ENCODE data around the gene SLC24A3.

SLC24A3 gene

DNA sequence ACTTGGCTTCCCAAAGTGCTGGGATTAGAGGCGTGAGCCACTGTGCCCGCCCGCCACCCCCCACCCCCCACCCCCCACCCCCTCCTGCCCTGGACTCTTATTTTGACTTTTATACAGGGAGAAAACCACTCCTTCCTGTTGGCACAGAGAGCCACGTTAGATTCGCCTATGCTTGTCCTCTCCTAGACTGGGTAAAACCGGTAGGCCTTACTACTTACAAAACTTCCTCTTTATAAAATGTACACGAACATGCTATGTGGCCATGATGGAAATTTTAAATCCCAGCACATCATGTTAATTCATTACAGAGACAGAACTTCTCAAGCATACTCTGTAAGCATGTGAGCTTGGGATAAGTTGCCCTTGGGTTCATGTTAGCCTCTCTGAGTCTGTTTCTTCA lies 124.2 kb downstream of the SLC24A3 start:
- in situ Hi-C loops (cut with MboI; ENCODE audit: low sequenced_read_pairs): no loop called here

DNA sequence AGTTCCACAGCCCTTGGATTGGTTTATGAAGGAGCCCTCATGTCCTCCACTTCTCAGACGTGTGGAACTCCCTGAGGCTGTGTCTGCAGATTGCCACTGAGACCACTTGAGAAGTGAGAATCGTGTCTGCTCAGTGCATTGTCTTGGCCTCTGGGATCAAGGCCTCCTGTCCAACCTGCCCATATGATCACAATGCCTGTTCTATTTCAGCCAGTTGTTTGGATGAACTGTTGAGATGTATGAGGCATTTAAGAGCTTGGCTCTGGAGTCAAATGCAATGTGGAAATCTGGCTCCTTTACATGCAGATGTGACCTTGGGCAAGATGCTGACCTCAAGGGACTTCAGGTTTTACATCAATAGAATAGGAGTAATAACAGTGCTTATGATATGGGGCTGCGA lies 125.9 kb downstream of the SLC24A3 start:
- in situ Hi-C loops (cut with MboI; ENCODE audit: low sequenced_read_pairs): no loop called here

DNA sequence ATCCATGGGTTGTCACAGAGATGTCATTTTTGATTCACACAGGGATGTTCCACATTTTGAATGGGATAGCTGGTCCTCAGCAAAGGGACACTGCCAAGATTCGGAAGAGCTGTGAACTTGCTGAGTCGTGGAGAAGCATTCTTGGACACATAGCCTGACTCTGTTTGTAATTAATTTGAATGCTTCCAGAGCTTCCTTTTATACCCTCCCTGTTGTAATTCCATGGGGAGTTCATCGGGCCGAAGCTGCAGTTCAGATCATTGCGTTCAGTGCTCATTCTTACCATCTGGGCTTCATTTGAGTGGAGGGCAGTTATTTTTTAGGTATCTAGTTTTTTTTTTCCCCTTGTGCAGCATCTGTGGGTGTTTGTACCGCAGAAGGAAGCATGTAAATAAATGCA lies 126.5 kb downstream of the SLC24A3 start:
- in situ Hi-C loops (cut with MboI; ENCODE audit: low sequenced_read_pairs): no loop called here

DNA sequence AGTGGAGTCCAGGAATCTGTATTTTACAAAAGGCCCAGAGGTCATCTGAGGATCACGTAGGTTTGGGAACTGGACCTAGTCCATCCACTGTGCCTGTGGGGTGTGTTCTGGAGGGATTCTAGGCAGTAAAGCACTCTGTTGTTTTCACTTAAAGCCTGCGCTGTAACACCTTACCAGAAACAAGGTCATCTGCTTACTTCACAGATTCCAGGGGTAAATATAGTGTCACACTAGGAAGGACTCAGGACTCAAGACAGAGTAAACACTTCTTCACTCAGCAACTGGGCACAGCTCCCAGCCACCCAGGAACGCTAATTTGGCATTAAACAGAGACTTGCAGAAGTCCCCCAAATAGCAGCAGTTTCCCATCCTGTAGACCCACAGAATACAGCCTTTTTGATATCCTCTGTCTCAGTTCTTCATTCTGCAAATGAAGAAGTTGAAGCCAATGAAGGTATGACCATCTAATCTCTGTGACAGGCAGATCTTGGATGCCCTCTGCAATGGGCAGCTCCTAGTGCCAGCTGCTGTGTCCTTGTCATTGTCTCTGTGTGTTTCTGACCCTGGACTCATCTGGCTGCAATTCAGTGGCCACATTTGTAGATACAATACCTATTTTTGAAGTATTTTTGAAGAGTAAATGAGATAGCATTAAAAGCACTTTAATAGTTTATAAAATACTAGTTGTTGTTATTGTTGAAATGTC lies 129.1 kb downstream of the SLC24A3 start:
- in situ Hi-C loops (cut with MboI; ENCODE audit: low sequenced_read_pairs): no loop called here

DNA sequence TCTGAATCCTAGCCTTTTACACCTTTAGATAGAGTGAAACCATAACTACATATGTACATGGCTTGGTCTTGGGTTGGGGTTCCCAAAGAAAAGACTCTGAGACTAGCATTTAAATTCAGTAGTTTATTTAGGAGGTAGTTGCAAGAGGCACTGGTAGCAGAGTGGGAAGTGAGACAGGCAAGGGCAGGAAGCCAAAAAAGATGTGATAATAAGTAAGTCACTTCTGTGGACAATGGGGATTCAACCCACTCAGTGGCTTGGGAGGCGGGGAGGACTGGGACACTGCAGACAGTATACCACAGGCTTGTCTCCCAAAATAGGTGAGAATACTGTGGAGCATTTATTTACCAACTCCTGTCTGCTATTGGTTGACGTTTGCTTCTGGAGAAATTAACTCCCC lies 131.9 kb downstream of the SLC24A3 start:
- in situ Hi-C loops (cut with MboI; ENCODE audit: low sequenced_read_pairs): no loop called here

DNA sequence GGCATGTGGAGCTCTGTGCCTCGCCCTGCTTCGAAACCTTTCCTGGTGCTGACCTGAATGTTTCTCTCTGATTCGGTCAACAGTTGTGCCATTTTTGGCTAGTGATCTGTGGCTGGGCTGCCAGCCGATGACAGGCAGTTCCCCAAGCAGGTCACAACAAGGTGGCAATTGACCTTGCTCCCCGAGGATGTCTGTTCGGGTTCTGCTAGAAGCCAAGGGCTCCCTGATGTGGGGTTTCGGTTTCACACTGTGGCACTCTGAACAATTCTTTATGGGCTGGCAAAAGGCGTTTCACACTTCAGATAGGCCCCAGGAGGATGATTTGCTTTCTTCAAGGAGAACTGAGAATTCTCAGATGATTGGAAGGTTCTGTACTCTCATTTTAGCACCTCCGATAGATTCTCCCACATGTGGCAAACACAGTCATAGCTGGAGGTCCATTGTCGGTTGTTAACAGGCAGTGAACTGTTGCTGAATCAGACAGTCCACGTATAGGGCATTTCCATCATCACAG lies 135.6 kb downstream of the SLC24A3 start:
- in situ Hi-C loops (cut with MboI; ENCODE audit: low sequenced_read_pairs): no loop called here

DNA sequence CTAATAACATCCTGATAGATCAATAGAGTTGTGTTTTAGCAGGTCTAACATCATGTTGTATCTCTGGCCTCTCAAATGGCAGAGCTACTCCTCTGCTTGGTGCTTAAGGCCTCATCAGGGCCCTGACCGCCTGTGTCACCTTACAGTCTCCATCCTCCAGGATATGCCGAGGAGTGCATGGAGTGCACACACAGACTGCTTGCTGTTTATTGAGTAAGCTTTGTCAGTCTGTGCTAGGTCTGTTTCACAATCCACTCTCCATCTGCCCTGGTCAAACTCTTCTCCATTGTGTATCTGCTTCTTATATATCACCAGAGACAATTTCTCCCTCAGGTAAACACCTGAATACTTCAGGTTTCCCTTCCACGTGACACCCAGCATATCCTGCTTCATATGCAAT lies 136.1 kb downstream of the SLC24A3 start:
- in situ Hi-C loops (cut with MboI; ENCODE audit: low sequenced_read_pairs): no loop called here

DNA sequence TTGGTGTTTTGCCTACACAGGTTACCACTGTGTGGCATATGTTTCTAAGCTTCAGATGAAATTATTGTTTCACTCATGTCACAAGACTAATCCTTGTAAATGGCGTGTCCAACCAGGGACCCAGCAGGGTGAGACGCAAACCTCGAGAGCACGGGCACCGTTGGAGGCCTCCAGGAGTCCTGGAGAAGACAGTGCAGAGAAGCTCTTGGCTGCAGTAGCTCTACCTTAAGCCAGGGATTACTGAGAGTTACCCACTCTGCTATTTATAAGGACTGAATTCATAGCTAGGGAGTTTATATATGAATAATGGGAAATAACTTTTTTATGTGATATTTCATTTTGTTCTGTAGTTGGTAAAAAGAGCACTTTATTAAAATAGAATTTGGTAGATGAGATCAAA lies 137.4 kb downstream of the SLC24A3 start:
- in situ Hi-C loops (cut with MboI; ENCODE audit: low sequenced_read_pairs): no loop called here

DNA sequence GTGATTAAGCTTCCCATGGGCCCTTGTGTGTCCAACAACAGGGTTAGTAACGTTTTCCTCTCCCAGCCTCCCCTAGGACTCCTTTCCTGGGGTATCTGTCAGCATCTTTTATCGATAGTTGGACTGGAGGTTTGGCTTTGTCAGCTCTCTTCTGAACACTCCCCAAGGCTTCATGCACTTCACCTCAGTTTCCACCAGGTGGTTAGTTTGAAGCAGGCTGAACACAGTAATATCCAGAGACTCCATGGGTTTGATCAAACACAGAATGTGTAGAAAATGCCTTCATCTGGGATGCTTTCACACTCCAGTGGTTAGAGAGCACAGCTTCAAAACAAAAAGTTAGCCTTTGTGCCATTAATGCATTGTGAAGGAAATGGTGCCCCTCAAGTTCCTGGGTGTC lies 139.1 kb downstream of the SLC24A3 start:
- in situ Hi-C loops (cut with MboI; ENCODE audit: low sequenced_read_pairs): no loop called here

DNA sequence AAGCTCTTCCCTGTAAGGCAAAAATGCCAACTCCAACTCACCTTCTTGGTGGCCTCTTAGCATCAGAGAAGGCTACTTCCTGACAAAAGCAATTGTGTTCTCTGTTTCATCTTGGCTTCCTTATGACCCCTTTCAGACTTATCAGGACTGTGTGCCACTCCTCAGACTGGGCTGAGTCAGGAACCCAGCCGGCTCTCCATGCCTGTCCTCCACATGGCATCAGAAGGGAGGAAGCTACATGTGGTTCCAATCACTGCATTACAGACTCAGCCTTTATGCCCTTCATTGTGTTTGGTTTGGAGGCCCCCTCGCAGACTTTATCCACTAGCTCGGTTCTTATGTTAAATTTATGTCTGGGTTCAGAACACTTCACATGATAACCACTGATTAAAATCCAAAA lies 142.5 kb downstream of the SLC24A3 start:
- in situ Hi-C loops (cut with MboI; ENCODE audit: low sequenced_read_pairs): no loop called here

DNA sequence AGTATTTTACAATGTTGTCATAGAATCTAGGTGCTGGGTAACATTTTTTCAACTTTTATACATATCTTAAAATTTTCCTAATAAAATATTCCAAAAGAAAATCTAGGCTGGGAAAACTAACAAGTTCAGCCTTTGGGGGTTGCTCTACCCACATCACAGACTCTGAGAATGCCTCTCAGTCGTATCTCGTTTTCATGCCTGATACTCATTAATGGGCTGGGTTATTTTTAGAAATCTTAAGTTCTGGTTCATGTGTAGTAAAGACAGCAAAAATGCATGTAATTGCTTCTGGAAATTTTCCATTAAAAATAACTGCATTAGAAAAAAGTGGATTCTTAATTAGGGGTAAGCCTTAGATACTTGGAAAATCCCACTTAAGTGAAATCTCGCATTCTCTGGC lies 149.3 kb downstream of the SLC24A3 start:
- in situ Hi-C loops (cut with MboI; ENCODE audit: low sequenced_read_pairs): no loop called here

DNA sequence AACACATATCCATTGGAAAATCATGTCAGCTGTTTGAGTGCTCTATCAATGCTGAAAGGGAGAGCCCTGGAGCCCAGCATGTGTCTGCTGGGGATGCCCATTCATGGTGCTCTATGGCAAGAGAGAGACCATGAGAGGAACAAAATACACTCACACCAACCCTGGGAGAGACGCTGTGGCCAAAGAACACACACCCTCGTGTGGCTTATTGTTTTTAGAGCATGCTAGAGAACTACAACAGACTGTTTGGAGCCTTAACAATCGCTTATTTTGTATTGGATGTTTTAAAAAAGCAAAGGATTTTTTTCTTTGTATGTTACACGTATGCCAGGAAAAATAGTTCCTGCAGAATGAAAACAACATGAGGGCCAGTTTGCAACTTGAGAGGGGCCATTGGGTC lies 151.0 kb downstream of the SLC24A3 start:
- in situ Hi-C loops (cut with MboI; ENCODE audit: low sequenced_read_pairs): no loop called here

DNA sequence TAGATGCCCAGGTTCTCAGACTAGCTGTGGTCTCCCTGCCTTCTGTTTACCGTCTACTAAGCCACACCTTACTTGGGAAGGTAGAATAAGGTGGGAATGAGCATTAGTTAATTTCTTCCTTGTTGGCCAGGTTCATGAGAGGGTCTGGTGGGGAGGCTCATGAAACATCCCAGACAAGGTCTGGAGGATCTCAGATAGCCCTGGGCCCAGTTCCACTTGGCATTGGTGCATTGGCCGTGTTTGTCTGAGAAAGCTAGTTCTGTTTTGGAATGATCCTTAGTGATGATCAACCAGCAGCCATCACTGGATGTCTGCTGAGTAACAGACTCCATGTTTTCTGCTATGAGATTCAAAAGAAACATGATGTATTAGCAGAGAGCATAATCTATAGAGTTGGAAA lies 155.1 kb downstream of the SLC24A3 start:
- in situ Hi-C loops (cut with MboI; ENCODE audit: low sequenced_read_pairs): no loop called here

DNA sequence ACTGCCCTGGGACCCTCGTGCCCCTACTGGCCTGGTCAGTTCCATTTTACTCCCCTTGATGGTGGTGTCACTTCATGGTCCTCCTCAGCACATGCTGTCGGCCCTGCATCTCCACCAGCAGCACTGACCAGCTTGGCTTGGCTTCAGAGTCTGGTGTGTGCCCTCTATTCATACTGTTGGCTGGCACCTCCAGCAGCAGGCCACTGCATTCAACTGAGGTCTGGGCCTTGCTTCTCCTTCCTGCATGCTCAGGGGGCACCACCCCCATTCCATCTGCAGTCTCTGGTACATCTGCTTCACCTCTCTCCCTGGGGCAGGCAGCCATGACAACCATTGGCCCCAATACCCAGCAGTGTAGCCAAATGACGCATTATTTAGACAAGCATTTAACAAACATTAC lies 155.9 kb downstream of the SLC24A3 start:
- in situ Hi-C loops (cut with MboI; ENCODE audit: low sequenced_read_pairs): no loop called here

DNA sequence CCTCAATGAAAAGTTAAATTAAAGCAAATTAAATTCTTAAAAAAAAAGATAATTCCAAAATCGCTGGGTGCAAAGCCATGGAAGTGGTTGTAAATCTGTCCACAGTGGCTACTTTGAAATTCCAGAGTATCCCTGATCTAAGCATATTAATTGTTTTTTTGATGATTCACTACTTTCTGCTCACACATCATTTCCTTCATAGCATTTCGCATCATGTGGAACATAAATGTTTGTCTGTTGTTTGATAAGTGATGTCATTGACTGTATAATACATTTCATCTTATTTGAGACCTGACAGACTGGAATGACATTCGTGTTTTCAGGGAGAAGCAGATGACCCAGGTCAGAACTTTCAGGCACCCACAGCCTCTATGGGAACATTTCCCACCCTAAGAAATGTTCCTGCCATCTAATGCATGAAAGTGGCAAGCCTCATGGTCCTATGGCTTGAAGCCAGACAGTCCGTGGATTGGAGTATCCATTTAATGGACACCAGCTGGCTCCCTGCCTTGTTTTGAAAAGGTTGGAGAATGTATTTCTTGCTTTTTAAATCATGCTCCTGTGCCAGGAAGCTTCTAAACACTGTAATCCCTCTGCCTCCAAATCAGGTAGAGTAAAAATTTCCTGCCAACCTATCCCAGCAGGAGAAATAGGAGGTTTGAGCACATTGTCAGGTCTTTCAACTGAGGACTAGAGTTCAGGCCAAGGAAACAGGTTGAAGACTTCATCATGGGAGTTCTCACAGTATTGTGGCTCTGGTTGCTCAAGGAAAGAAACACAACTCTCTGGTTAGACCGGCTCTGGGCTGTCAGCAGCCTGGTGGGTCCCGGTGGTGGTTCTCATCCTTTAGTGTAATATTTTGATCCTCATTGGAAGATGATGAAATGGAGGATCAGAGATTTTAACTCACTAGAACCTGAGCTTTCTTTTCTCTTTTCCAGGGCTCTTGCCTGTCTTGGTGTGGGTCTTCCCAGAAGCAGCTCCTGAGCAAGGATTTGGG lies 157.9 kb downstream of the SLC24A3 start:
- in situ Hi-C loops (cut with MboI; ENCODE audit: low sequenced_read_pairs): no loop called here

DNA sequence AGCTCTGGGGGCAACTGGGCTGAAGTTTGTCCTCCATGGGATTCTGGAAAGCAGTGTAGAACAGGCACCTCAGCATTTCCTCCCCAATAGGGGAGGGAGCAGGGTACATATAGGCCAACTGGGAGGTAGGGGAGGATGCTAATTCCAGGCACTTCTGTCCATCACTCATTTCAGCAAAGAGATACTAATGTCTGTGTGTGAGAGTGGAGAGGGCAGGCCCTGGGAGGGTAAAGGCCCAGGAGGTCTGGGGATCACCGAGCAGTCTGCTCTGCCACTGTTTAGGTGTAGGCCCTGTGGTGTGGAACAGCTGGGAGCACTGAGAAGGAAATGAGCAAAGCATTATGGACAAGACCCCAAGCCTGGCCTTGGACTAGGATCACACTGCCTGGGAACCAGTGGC lies 158.7 kb downstream of the SLC24A3 start:
- in situ Hi-C loops (cut with MboI; ENCODE audit: low sequenced_read_pairs): no loop called here

DNA sequence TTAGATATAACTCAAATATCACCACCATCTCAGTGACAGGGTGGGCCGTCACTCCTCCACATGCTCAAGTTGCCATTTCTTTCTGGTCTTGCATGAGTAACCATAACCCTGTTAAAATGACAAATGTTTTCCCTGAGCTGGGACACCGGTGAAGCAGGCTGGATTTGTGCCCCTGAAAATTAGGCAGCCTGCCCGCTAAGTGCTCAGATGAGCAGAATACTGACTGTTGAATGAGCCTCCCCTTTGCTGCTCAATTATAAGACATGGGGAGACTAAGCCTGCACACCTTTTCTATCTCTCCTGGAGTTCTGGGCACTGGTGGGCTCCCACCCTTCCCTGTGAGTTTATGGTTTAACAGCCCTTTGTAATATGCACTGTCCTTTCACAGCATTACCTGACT lies 161.8 kb downstream of the SLC24A3 start:
- in situ Hi-C loops (cut with MboI; ENCODE audit: low sequenced_read_pairs): no loop called here

DNA sequence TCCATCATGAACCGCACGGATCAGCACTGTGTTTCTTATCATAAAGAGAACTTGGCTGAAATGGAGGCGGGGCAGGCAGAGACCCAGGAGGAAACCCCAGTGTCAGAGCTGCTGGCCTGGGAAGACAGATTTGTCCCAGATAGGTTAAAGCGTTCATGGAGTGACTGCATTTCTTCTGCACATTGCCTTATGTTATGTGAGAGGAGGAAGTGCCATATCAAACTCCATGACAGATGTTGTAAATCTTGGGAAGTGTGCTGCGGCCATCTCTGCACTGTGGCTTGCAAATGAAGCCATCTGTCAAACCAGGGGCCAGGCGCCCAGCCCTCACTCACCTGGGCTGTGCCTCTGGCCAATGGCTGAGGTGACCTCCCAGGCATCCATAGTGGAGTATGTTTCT lies 163.0 kb downstream of the SLC24A3 start:
- in situ Hi-C loops (cut with MboI; ENCODE audit: low sequenced_read_pairs): no loop called here

DNA sequence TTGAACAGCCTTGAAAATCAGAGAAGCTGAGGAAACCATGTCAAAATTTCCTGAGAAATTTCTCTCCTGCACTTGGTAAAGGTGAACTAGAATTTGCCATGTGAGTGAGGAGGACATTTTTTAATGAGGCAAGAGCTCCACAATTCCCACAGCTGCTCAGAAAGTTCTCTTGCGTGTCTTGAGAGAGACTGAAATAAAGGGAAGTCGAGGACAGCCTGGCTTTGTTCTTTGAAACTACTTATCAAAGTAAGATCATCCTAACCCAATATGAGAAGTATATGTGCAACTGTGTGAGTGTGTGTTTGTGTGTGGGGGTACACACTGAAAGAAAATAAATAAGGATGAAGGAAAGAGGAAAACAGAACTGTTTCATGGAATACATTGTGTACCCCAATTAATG lies 163.4 kb downstream of the SLC24A3 start:
- in situ Hi-C loops (cut with MboI; ENCODE audit: low sequenced_read_pairs): no loop called here

DNA sequence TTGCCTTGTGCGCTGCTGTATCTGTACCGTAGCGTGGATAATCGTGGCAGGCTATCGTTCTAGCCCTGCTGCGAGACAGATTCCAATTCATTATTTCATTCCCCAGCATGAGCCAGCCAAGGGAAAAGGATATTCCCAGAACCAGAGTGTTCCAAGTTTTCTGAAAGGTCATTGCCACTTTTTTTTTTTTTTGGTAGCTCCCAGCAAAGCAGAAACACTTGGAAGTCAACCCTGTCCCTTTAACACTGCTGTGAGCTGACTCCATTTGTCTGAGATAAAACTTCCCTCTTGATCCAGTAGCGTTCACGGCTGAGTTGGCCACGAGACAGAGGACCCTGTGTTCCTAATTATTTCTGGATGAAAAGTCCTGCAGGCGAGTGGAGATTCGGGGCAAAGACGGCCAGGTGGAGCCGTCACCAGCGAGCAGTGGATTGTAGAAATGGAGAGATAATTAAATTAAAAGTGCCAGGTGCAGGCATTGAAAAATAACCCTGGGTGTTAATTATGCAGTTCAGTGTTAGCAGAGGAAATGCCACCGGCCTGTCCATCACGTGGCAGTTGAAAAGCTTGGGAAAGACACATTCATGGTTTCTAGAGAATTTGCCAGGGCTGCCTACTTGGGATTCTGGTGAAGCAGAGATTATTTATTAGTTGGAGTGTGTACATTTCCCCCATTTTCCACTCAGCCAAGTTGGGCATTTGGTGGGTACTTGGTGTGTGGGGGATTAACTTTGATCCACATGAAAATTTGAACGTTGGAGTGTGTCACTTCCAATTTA lies 164.2 kb downstream of the SLC24A3 start:
- in situ Hi-C loops (cut with MboI; ENCODE audit: low sequenced_read_pairs): no loop called here

DNA sequence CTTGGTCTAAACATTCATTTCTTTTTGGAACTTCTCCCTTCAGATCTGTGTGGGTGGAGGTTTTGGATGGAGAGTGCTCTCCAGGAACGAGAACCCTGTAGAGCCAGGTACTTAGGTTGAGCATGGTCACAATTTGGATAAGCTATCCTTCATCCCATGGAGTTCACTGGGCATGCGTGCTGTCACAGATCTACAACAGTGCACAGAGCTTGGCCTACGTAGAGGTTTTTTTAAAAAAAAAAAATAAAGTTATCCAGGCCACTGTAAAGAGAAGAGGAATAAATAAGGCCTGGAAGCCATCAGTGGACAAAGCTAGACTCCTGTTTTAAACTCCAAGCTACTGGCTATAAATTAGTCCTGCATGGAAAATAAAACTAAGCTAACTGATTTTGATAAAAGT lies 165.6 kb downstream of the SLC24A3 start:
- in situ Hi-C loops (cut with MboI; ENCODE audit: low sequenced_read_pairs): no loop called here
